HEK293 (cell line): ENCODE results near the gene CRK.

Experiments
- GLI4 ChIP-seq: fragments of 450-650 bp; formaldehyde crosslinking; IDR thresholded peaks from 2 replicates; pipeline ENCODE4 v1.5.1; 2016; ENCODE audit warnings: missing biosample characterization, missing genetic modification characterization
- IKZF3 ChIP-seq: fragments of 450-650 bp; IDR thresholded peaks from 2 replicates; pipeline ENCODE4 v1.5.0; 2018; ENCODE audit warnings: missing biosample characterization, mild to moderate bottlenecking, missing genetic modification characterization, moderate library complexity
- YY1 ChIP-seq: fragments of 450-650 bp; formaldehyde crosslinking; IDR thresholded peaks from 2 replicates; pipeline ENCODE4 v1.5.1; 2018; ENCODE audit warnings: missing biosample characterization, missing genetic modification characterization
- ZBTB8A ChIP-seq: fragments of 450-650 bp; formaldehyde crosslinking; IDR thresholded peaks from 2 replicates; pipeline ENCODE4 v1.5.1; 2016; ENCODE audit warnings: missing biosample characterization, missing genetic modification characterization
- ZNF10 ChIP-seq: fragments of 450-650 bp; formaldehyde crosslinking; IDR thresholded peaks from 2 replicates; pipeline ENCODE4 v1.5.1; 2017; ENCODE audit warnings: missing biosample characterization, missing genetic modification characterization
- ZNF202 ChIP-seq: fragments of 450-650 bp; formaldehyde crosslinking; IDR thresholded peaks from 2 replicates; pipeline ENCODE4 v1.5.1; 2016; ENCODE audit warnings: missing biosample characterization, missing genetic modification characterization, borderline replicate concordance
- ZNF664 ChIP-seq: fragments of 450-650 bp; formaldehyde crosslinking; IDR thresholded peaks from 2 replicates; pipeline ENCODE4 v1.5.1; 2016; ENCODE audit warnings: missing biosample characterization, missing genetic modification characterization
- TF ChIP-seq, protein P1 (sequence below): fragments of 450-650 bp; formaldehyde crosslinking; IDR thresholded peaks from 2 replicates; pipeline ENCODE4 v1.5.1; 2016; ENCODE audit warnings: missing biosample characterization, missing genetic modification characterization
- TF ChIP-seq, protein P2 (sequence below): fragments of 450-650 bp; formaldehyde crosslinking; IDR thresholded peaks from 2 replicates; pipeline ENCODE4 v1.5.1; 2016; ENCODE audit warnings: missing biosample characterization, missing genetic modification characterization
- TF ChIP-seq, protein P3 (sequence below): fragments of 450-650 bp; formaldehyde crosslinking; IDR thresholded peaks from 2 replicates; pipeline ENCODE4 v1.5.1; 2016; ENCODE audit warnings: missing biosample characterization, missing genetic modification characterization, borderline replicate concordance
- TF ChIP-seq, protein P4 (sequence below): sonication (generic); formaldehyde crosslinking; IDR thresholded peaks from 2 replicates; pipeline ENCODE4 v1.8.1; 2022; ENCODE audit warnings: mild to moderate bottlenecking, moderate library complexity, missing genetic modification reagents
- TF ChIP-seq, protein P5 (sequence below): fragments of 450-650 bp; formaldehyde crosslinking; IDR thresholded peaks from 2 replicates; pipeline ENCODE4 v1.5.1; 2016; ENCODE audit warnings: missing biosample characterization, missing genetic modification characterization
- TF ChIP-seq, protein P6 (sequence below): fragments of 450-650 bp; formaldehyde crosslinking; IDR thresholded peaks from 2 replicates; pipeline ENCODE4 v1.5.1; 2016; ENCODE audit warnings: missing biosample characterization, missing genetic modification characterization

DNA sequence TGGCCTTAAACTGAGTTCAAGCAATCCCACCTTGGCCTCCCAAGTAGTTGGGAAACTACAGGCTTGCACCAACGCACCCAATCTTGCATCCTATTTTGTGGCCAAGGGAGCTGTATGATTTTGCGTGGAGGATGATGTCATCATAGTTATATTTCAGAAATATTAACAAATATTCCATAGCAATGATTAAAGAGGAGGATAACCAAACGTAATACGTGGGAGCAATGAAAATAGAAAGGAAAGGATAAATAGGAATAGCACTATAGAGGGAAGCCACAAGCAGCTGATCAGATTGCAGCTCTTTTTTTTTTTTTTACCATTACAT, 53.8 kb downstream of the CRK start:
- TF ChIP-seq, protein P1, sequence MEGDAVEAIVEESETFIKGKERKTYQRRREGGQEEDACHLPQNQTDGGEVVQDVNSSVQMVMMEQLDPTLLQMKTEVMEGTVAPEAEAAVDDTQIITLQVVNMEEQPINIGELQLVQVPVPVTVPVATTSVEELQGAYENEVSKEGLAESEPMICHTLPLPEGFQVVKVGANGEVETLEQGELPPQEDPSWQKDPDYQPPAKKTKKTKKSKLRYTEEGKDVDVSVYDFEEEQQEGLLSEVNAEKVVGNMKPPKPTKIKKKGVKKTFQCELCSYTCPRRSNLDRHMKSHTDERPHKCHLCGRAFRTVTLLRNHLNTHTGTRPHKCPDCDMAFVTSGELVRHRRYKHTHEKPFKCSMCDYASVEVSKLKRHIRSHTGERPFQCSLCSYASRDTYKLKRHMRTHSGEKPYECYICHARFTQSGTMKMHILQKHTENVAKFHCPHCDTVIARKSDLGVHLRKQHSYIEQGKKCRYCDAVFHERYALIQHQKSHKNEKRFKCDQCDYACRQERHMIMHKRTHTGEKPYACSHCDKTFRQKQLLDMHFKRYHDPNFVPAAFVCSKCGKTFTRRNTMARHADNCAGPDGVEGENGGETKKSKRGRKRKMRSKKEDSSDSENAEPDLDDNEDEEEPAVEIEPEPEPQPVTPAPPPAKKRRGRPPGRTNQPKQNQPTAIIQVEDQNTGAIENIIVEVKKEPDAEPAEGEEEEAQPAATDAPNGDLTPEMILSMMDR (tag by site-specific recombination) = no peak
- TF ChIP-seq, protein P2, sequence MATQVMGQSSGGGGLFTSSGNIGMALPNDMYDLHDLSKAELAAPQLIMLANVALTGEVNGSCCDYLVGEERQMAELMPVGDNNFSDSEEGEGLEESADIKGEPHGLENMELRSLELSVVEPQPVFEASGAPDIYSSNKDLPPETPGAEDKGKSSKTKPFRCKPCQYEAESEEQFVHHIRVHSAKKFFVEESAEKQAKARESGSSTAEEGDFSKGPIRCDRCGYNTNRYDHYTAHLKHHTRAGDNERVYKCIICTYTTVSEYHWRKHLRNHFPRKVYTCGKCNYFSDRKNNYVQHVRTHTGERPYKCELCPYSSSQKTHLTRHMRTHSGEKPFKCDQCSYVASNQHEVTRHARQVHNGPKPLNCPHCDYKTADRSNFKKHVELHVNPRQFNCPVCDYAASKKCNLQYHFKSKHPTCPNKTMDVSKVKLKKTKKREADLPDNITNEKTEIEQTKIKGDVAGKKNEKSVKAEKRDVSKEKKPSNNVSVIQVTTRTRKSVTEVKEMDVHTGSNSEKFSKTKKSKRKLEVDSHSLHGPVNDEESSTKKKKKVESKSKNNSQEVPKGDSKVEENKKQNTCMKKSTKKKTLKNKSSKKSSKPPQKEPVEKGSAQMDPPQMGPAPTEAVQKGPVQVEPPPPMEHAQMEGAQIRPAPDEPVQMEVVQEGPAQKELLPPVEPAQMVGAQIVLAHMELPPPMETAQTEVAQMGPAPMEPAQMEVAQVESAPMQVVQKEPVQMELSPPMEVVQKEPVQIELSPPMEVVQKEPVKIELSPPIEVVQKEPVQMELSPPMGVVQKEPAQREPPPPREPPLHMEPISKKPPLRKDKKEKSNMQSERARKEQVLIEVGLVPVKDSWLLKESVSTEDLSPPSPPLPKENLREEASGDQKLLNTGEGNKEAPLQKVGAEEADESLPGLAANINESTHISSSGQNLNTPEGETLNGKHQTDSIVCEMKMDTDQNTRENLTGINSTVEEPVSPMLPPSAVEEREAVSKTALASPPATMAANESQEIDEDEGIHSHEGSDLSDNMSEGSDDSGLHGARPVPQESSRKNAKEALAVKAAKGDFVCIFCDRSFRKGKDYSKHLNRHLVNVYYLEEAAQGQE (tag by site-specific recombination) = no peak
- TF ChIP-seq, protein P3, sequence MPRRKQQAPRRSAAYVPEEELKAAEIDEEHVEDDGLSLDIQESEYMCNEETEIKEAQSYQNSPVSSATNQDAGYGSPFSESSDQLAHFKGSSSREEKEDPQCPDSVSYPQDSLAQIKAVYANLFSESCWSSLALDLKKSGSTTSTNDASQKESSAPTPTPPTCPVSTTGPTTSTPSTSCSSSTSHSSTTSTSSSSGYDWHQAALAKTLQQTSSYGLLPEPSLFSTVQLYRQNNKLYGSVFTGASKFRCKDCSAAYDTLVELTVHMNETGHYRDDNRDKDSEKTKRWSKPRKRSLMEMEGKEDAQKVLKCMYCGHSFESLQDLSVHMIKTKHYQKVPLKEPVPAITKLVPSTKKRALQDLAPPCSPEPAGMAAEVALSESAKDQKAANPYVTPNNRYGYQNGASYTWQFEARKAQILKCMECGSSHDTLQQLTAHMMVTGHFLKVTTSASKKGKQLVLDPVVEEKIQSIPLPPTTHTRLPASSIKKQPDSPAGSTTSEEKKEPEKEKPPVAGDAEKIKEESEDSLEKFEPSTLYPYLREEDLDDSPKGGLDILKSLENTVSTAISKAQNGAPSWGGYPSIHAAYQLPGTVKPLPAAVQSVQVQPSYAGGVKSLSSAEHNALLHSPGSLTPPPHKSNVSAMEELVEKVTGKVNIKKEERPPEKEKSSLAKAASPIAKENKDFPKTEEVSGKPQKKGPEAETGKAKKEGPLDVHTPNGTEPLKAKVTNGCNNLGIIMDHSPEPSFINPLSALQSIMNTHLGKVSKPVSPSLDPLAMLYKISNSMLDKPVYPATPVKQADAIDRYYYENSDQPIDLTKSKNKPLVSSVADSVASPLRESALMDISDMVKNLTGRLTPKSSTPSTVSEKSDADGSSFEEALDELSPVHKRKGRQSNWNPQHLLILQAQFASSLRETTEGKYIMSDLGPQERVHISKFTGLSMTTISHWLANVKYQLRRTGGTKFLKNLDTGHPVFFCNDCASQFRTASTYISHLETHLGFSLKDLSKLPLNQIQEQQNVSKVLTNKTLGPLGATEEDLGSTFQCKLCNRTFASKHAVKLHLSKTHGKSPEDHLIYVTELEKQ (tag by site-specific recombination) = no peak
- no peak for TF ChIP-seq ZNF10
- TF ChIP-seq, protein P4, sequence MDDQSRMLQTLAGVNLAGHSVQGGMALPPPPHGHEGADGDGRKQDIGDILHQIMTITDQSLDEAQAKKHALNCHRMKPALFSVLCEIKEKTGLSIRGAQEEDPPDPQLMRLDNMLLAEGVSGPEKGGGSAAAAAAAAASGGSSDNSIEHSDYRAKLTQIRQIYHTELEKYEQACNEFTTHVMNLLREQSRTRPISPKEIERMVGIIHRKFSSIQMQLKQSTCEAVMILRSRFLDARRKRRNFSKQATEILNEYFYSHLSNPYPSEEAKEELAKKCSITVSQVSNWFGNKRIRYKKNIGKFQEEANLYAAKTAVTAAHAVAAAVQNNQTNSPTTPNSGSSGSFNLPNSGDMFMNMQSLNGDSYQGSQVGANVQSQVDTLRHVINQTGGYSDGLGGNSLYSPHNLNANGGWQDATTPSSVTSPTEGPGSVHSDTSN (CRISPR knock-in tag) = no peak
- no peak for TF ChIP-seq GLI4 (tag by site-specific recombination)
- TF ChIP-seq, protein P5, sequence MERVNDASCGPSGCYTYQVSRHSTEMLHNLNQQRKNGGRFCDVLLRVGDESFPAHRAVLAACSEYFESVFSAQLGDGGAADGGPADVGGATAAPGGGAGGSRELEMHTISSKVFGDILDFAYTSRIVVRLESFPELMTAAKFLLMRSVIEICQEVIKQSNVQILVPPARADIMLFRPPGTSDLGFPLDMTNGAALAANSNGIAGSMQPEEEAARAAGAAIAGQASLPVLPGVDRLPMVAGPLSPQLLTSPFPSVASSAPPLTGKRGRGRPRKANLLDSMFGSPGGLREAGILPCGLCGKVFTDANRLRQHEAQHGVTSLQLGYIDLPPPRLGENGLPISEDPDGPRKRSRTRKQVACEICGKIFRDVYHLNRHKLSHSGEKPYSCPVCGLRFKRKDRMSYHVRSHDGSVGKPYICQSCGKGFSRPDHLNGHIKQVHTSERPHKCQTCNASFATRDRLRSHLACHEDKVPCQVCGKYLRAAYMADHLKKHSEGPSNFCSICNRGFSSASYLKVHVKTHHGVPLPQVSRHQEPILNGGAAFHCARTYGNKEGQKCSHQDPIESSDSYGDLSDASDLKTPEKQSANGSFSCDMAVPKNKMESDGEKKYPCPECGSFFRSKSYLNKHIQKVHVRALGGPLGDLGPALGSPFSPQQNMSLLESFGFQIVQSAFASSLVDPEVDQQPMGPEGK (tag by site-specific recombination) = no peak
- TF ChIP-seq YY1 (tag by site-specific recombination) = no peak
- TF ChIP-seq IKZF3 (tag by site-specific recombination) = no peak
- no peak for TF ChIP-seq ZNF664
- no peak for TF ChIP-seq ZBTB8A (tag by site-specific recombination)
- TF ChIP-seq, protein P6, sequence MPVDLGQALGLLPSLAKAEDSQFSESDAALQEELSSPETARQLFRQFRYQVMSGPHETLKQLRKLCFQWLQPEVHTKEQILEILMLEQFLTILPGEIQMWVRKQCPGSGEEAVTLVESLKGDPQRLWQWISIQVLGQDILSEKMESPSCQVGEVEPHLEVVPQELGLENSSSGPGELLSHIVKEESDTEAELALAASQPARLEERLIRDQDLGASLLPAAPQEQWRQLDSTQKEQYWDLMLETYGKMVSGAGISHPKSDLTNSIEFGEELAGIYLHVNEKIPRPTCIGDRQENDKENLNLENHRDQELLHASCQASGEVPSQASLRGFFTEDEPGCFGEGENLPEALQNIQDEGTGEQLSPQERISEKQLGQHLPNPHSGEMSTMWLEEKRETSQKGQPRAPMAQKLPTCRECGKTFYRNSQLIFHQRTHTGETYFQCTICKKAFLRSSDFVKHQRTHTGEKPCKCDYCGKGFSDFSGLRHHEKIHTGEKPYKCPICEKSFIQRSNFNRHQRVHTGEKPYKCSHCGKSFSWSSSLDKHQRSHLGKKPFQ (tag by site-specific recombination) = no peak
- TF ChIP-seq ZNF202 (tag by site-specific recombination) = no peak
